MM.1S (cell line): ENCODE results near the gene CREB5.

Experiments
- DNase-seq: peaks from one replicate; pipeline ENCODE4 v3.0.0-alpha.2; 2015
- H2AFZ ChIP-seq: fragments of 300-600 bp; sonication (generic); 2 replicates; pipeline ENCODE4 v1.6.0; 2016; ENCODE audit warnings: antibody characterized with exemption, low read length
- H3F3A ChIP-seq: fragments of 300-600 bp; sonication (generic); 2 replicates; pipeline ENCODE4 v1.6.1; 2016; ENCODE audit warnings: mild to moderate bottlenecking, antibody characterized with exemption, low read length, moderate library complexity, mixed read lengths; ENCODE audit not compliant: insufficient read depth
- H3K27ac ChIP-seq: fragments of 300-600 bp; sonication (generic); 2 replicates; pipeline ENCODE4 v1.5.1; 2016; ENCODE audit warnings: mild to moderate bottlenecking, low read length
- H3K27me3 ChIP-seq: fragments of 300-600 bp; sonication (generic); replicated peaks from 2 replicates; pipeline ENCODE4 v1.6.0; 2016; ENCODE audit warnings: low read length; ENCODE audit not compliant: insufficient read depth
- H3K36me3 ChIP-seq: fragments of 300-600 bp; sonication (generic); replicated peaks from 2 replicates; pipeline ENCODE4 v1.6.1; 2016; ENCODE audit warnings: mild to moderate bottlenecking, low read length, mixed read lengths; ENCODE audit not compliant: insufficient read depth
- H3K4me1 ChIP-seq: fragments of 300-600 bp; sonication (generic); 2 replicates; pipeline ENCODE4 v1.6.1; 2016; ENCODE audit warnings: low read length, mixed read lengths
- H3K4me2 ChIP-seq: fragments of 300-600 bp; sonication (generic); 2 replicates; pipeline ENCODE4 v1.6.0; 2016; ENCODE audit warnings: low read depth, low read length
- H3K4me3 ChIP-seq: fragments of 300-600 bp; sonication (generic); 2 replicates; pipeline ENCODE4 v1.5.1; 2016; ENCODE audit warnings: low read length, mixed read lengths
- H3K79me2 ChIP-seq: fragments of 300-600 bp; sonication (generic); 2 replicates; pipeline ENCODE4 v1.6.1; 2016; ENCODE audit warnings: mixed run types, low read length, mixed read lengths
- H3K9ac ChIP-seq: fragments of 300-600 bp; sonication (generic); 2 replicates; pipeline ENCODE4 v1.6.1; 2016; ENCODE audit warnings: low read length, mixed read lengths
- H3K9me2 ChIP-seq: fragments of 300-600 bp; sonication (generic); replicated peaks from 2 replicates; pipeline ENCODE4 v1.6.1; 2016; ENCODE audit warnings: mild to moderate bottlenecking, low read length, mixed read lengths; ENCODE audit not compliant: insufficient read depth
- H3K9me3 ChIP-seq: fragments of 300-600 bp; sonication (generic); replicated peaks from 2 replicates; pipeline ENCODE4 v1.6.1; 2016; ENCODE audit warnings: mild to moderate bottlenecking, low read length, mixed read lengths; ENCODE audit not compliant: insufficient read depth
- H4K20me1 ChIP-seq: fragments of 300-600 bp; sonication (generic); 2 replicates; pipeline ENCODE4 v1.6.1; 2016; ENCODE audit warnings: mild to moderate bottlenecking, low read length, moderate library complexity, mixed read lengths; ENCODE audit not compliant: insufficient read depth
- CTCF ChIP-seq: fragments of 300-600 bp; sonication (generic); IDR thresholded peaks from 2 replicates; pipeline ENCODE4 v1.5.1; 2016; ENCODE audit warnings: antibody characterized with exemption, low read length, mixed read lengths
- EZH2 ChIP-seq: fragments of 300-600 bp; sonication (generic); optimal IDR thresholded peaks from 2 replicates; pipeline ENCODE3; 2017; ENCODE audit warnings: low read depth, mild to moderate bottlenecking, antibody characterized with exemption, low read length, mixed read lengths
- EZH2phosphoT487 ChIP-seq: fragments of 300-600 bp; sonication (generic); IDR thresholded peaks from 2 replicates; pipeline ENCODE4 v1.6.1; 2018; ENCODE audit warnings: antibody characterized with exemption, low read length

The CREB5 gene

GRCh38 chr7:28754447-28754846, 342.1 kb downstream of the CREB5 start:
- no peak for TF ChIP-seq EZH2
- TF ChIP-seq CTCF, result no peak
- TF ChIP-seq EZH2phosphoT487, result no peak
- Histone ChIP-seq H3K9ac (no peak overlapping the region), H3K4me3 (no peak overlapping the region), H3K4me1 (no peaks in the 10 kb centered on the region), H3K27me3 (no peaks in the 10 kb centered on the region), H3K9me3 (no peaks in the 10 kb centered on the region), H2AFZ (no peak overlapping the region), H3F3A (no peaks in the 10 kb centered on the region), H3K36me3 (no peaks in the 10 kb centered on the region), H3K27ac (no peak overlapping the region), H3K9me2 (no peaks in the 10 kb centered on the region), H4K20me1 (no peaks in the 10 kb centered on the region), H3K4me2 (no peak overlapping the region), H3K79me2 (no peaks in the 10 kb centered on the region)
- DNase-seq, result no peak

- no peak for DNase-seq
- Histone ChIP-seq H3K4me2 (no peak overlapping the region), H3K9me3 (no peaks in the 10 kb centered on the region), H3K27me3 (no peaks in the 10 kb centered on the region), H3K9me2 (no peaks in the 10 kb centered on the region), H4K20me1 (no peaks in the 10 kb centered on the region), H3K4me3 (no peak overlapping the region), H3K79me2 (no peaks in the 10 kb centered on the region), H3K4me1 (no peaks in the 10 kb centered on the region), H3K27ac (no peak overlapping the region), H2AFZ (no peak overlapping the region), H3K36me3 (no peaks in the 10 kb centered on the region), H3K9ac (no peak overlapping the region), H3F3A (no peaks in the 10 kb centered on the region)
- no peak for TF ChIP-seq CTCF
These were observed 342.9 kb downstream of the CREB5 start for GRCh38 chr7:28755255-28755654.

- Histone ChIP-seq H4K20me1 (no peaks in the 10 kb centered on the region), H2AFZ (no peak overlapping the region), H3K27ac (no peak overlapping the region), H3K4me1 (no peaks in the 10 kb centered on the region), H3K9ac (no peak overlapping the region), H3K27me3 (no peaks in the 10 kb centered on the region), H3K4me2 (no peak overlapping the region), H3F3A (no peaks in the 10 kb centered on the region), H3K79me2 (no peaks in the 10 kb centered on the region), H3K9me2 (no peaks in the 10 kb centered on the region), H3K36me3 (no peaks in the 10 kb centered on the region), H3K9me3 (no peaks in the 10 kb centered on the region), H3K4me3 (no peak overlapping the region)
- no peak for TF ChIP-seq EZH2phosphoT487
- no peak for TF ChIP-seq CTCF
- DNase-seq, result no peak
These were observed 345.9 kb downstream of the CREB5 start for GRCh38 chr7:28758186-28758585.
